A673 (cell line): Measurements from ENCODE around the gene KCNK7. TPM values are rescaled to one million over a fixed set of nuclear protein-coding genes. Genes with fewer than 3 reads are reported as not detected.

ENCODE experiments used
- BruUV-seq: library from RNA; stranded (reverse); fragments of 400-500 nt; replicated peaks from 2 replicates; lab custom pipeline; 2021; lab: Mats Ljungman, UMichigan
- CTCF ChIA-PET: fragments of 300-600 bp; sonication (Branson Sonifier 250); formaldehyde crosslinking; loops from one replicate; lab custom pipeline; 2022; ENCODE audit warnings: antibody characterized with exemption; lab: Charles Lee
- POLR2A ChIA-PET: fragments of 300-600 bp; sonication (Branson Sonifier 250); formaldehyde crosslinking; loops from one replicate; lab custom pipeline; 2022; ENCODE audit warnings: antibody characterized with exemption; ENCODE audit not compliant: low non-redundant PET; lab: Charles Lee
- DNase-seq: peaks from one replicate; pipeline ENCODE4 v3.0.0-alpha.2; 2015; ENCODE audit warnings: low spot score
- H3K27ac ChIP-seq: fragments of 200-600 bp; sonication (generic); 2 replicates; pipeline ENCODE4 v1.5.1; 2016; ENCODE audit warnings: mixed run types, low read depth, mild to moderate bottlenecking, mixed read lengths, antibody characterized with exemption, low read length; ENCODE audit not compliant: poor library complexity, severe bottlenecking
- H3K27me3 ChIP-seq: fragments of 200-600 bp; sonication (generic); replicated peaks from 2 replicates; pipeline ENCODE4 v1.6.1; 2017; ENCODE audit warnings: mixed run types, low read depth, mild to moderate bottlenecking, mixed read lengths, antibody characterized with exemption, low read length; ENCODE audit not compliant: insufficient read depth, poor library complexity
- H3K36me3 ChIP-seq: fragments of 200-600 bp; sonication (generic); 2 replicates; pipeline ENCODE4 v1.6.1; 2016; ENCODE audit warnings: mixed run types, mild to moderate bottlenecking, mixed read lengths, antibody characterized with exemption, low read length; ENCODE audit not compliant: insufficient read depth, poor library complexity, severe bottlenecking
- H3K4me1 ChIP-seq: fragments of 200-600 bp; sonication (generic); 2 replicates; pipeline ENCODE4 v1.6.1; 2017; ENCODE audit warnings: mixed run types, mild to moderate bottlenecking, mixed read lengths, antibody characterized with exemption, low read length; ENCODE audit not compliant: insufficient read depth, poor library complexity, severe bottlenecking
- H3K4me3 ChIP-seq: fragments of 200-600 bp; sonication (generic); 2 replicates; pipeline ENCODE4 v1.5.1; 2016; ENCODE audit warnings: low read depth, mixed run types, mild to moderate bottlenecking, mixed read lengths, low read length; ENCODE audit not compliant: poor library complexity, severe bottlenecking
- H3K9me3 ChIP-seq: fragments of 200-600 bp; sonication (generic); 2 replicates; pipeline ENCODE4 v1.6.1; 2016; ENCODE audit warnings: mixed run types, low read depth, mild to moderate bottlenecking, mixed read lengths, antibody characterized with exemption, low read length; ENCODE audit not compliant: poor library complexity, severe bottlenecking
- EZH2 ChIP-seq: fragments of 200-600 bp; sonication (generic); IDR thresholded peaks from 2 replicates; pipeline ENCODE4 v1.6.1; 2017; ENCODE audit warnings: borderline replicate concordance, low read depth, mild to moderate bottlenecking, mixed read lengths, antibody characterized with exemption, low read length; ENCODE audit not compliant: poor library complexity, severe bottlenecking
- intact Hi-C: fragments of 100-400 bp; cut with micrococcal nuclease; formaldehyde crosslinking; loops from one replicate; pipeline ENCODE4 v1.10.0; 2022; ENCODE audit not compliant: unreplicated experiment
- total RNA-seq: library from RNA; stranded (reverse); gene quantifications from 2 replicates; pipeline ENCODE4 v1.2.3, GENCODE V29; 2021
- TF ChIP-seq, protein P1 (sequence below): fragments of 300-800, 200-600 bp; sonication (generic); conservative IDR thresholded peaks from 2 replicates; pipeline ENCODE4 v1.5.1; 2017; ENCODE audit warnings: low read depth, mild to moderate bottlenecking, antibody characterized with exemption, low read length, moderate library complexity, mixed read lengths

KCNK7 gene
- total RNA-seq, 1 experiment from 2014 or later: 2.3 TPM

DNA sequence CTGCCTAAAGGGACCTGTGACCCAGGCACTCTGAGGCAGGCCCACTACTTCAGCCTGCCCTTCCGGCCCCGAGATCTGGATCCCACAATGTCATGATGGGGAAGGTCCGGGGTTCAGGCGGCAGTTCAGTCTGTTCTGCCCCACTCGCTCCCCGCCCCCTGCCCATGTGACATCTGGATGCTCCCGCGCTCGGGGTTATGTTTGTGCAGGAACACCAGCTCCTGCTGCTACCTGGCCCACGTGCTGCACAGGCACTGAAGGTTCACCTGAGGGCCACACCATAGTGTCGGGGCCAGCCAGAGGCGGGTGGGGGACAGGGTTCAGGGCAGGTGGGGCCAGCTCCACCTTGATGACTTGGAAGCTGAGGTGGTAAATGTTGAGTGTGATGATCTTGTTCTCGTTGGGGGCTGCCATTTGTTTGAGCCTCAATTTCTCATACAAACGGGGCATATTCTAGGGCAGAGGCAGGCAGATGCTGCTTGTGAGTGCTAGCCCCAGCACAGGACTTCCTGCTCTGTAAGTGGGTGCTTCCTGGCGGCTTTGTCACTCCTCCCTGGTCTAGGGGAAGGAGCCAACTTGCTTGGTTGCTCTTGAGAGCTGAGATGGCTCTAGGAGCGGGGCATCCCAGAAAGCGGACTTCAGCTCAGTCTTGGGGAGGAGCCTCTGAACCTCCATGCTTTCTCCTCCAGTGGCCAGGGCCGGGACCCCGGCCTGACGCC lies 37.9 kb upstream of the KCNK7 start:
- Histone ChIP-seq H3K27me3 (no peaks in the 10 kb centered on the region), H3K27ac (no peak overlapping the region), H3K4me3 (no peak overlapping the region), H3K36me3 (peaks cover 53% of the 10 kb centered on the region), H3K4me1 (peaks cover 8% of the 10 kb centered on the region), H3K9me3 (no peaks in the 10 kb centered on the region)
- DNase-seq: no peak
- no TSS peak for BruUV-seq
- TF ChIP-seq, protein P1, sequence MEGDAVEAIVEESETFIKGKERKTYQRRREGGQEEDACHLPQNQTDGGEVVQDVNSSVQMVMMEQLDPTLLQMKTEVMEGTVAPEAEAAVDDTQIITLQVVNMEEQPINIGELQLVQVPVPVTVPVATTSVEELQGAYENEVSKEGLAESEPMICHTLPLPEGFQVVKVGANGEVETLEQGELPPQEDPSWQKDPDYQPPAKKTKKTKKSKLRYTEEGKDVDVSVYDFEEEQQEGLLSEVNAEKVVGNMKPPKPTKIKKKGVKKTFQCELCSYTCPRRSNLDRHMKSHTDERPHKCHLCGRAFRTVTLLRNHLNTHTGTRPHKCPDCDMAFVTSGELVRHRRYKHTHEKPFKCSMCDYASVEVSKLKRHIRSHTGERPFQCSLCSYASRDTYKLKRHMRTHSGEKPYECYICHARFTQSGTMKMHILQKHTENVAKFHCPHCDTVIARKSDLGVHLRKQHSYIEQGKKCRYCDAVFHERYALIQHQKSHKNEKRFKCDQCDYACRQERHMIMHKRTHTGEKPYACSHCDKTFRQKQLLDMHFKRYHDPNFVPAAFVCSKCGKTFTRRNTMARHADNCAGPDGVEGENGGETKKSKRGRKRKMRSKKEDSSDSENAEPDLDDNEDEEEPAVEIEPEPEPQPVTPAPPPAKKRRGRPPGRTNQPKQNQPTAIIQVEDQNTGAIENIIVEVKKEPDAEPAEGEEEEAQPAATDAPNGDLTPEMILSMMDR: no peak
- TF ChIP-seq EZH2: no peak
- intact Hi-C loops: no loop called here
- ChIA-PET POLR2A (no interaction called here), CTCF (interaction anchor here (0.6 kb wide), 2 partner anchors 92 to 184 kb away, joined by 5 to 7 read pairs; no protein-coding TSS in a partner anchor)

DNA sequence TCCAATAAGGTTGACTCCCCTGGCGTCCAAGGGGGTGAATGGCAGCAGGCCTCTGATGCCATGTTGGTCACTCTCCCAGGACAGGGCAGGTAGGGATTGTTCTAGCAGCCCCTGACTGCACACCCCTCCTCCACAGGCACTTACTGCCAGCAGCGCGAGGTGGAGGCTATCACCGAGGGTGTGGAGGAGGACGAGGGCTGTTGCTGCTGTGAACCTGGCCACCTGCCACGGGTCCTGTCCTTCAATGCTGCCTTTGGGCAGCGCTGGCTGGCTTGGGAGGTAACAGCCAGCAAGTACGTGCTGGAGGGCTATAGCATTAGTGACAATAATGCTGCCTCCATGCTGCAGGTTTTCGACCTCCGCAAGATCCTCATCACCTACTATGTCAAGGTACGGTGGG lies 34.6 kb upstream of the KCNK7 start:
- no peak overlapping the region for H3K27ac ChIP-seq
- peaks cover 63% of the 10 kb centered on the region for H3K36me3 ChIP-seq
- H3K4me1 ChIP-seq: no peaks in the 10 kb centered on the region
- DNase-seq: no peak
- ChIA-PET POLR2A (no interaction called here), CTCF (no interaction called here)
- H3K27me3 ChIP-seq: no peaks in the 10 kb centered on the region
- no peak overlapping the region for H3K4me3 ChIP-seq
- BruUV-seq: no TSS peak
- H3K9me3 ChIP-seq: no peaks in the 10 kb centered on the region
- TF ChIP-seq EZH2: no peak
- TF ChIP-seq, protein P1: no peak
- intact Hi-C loops: no loop called here

DNA sequence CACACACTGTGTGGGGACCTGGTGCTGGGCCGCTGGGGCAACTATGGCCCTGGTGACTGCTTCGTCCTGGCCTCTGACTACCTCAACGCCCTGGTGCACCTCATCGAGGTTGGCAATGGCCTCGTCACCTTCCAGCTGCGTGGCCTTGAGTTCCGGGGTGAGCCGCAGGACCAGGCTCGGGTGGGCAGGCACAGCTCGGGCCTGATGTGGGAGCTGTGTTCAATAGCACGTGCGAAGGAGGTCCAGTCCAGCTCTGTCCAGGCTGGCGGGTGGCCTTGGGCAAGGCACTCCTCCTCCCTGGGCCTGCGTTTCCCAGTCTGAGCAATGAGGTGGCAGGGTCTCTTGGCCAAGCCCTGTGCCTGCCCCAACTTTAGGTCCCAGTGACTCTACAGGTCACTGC lies 34.0 kb upstream of the KCNK7 start:
- Histone ChIP-seq H3K36me3 (peaks cover 57% of the 10 kb centered on the region), H3K4me3 (no peak overlapping the region), H3K9me3 (no peaks in the 10 kb centered on the region), H3K27ac (no peak overlapping the region), H3K4me1 (no peaks in the 10 kb centered on the region), H3K27me3 (no peaks in the 10 kb centered on the region)
- no peak for TF ChIP-seq EZH2
- TF ChIP-seq, protein P1: no peak
- no TSS peak for BruUV-seq
- no peak for DNase-seq
- CTCF ChIA-PET: no interaction called here
- intact Hi-C loops: loop anchor here (10.0 kb wide), 1 partner anchor 75 kb away; no protein-coding TSS in a partner anchor
- POLR2A ChIA-PET: no interaction called here
